K562 (cell line): ENCODE data around the gene PRSS1. TPM values are rescaled to one million over a fixed set of nuclear protein-coding genes. Genes with fewer than 3 reads are reported as not detected.

ENCODE experiments used
- ATAC-seq: fragments of 200-7000 bp; cut with Tn5 transposase; 3 replicates; pipeline ENCODE4 v1.9.1; 2020; ENCODE audit warnings: moderate library complexity
- BruUV-seq: library from RNA; stranded (reverse); fragments of 400-500 nt; replicated peaks from 2 replicates; lab custom pipeline; 2021; lab: Mats Ljungman, UMichigan
- CTCF ChIA-PET: fragments of 300-600 bp; formaldehyde crosslinking; extraction: SDS; loops from one replicate; lab custom pipeline; 2021; ENCODE audit warnings: low intra/inter-chr PET ratio; lab: Yijun Ruan, JAX
- POLR2A ChIA-PET: fragments of 300-600, 350-650 bp; sonication (Branson Sonifier 250); formaldehyde crosslinking; extraction: SDS; loops from one replicate; lab custom pipeline; 2021; ENCODE audit warnings: antibody characterized with exemption, inconsistent platforms; lab: Yijun Ruan, JAX
- DNase-seq, 4 experiments: peaks; one replicate each; pipeline versions ENCODE4 v3.0.0 to v3.0.0-alpha.2; 2011 to 2018; ENCODE audit warnings: low spot score in 3 of 4, mixed read lengths in 3 of 4; ENCODE audit errors: extremely low read depth in 1 of 4
- FAIRE-seq: peaks from 2 replicates; lab custom pipeline; 2011; peaks lifted over from hg19 to GRCh38; lab: Jason Lieb, UNC
- H2AFZ ChIP-seq: 2 replicates; pipeline ENCODE4 v1.6.0; 2011; ENCODE audit warnings: low read depth, low read length, control low read depth, inconsistent platforms
- H3K27ac ChIP-seq: fragments of 200-600 bp; 3 replicates; pipeline ENCODE4 v1.8.0; 2011; ENCODE audit warnings: low read depth, mild to moderate bottlenecking, control low read depth, inconsistent platforms, low read length, moderate library complexity, mixed read lengths; ENCODE audit errors: extremely low read depth
- H3K27me3 ChIP-seq, 2 experiments: fragments of 300-600 bp in 1 of 2; 2 replicates in 1 of 2; 3 replicates in 1 of 2; pipeline versions ENCODE4 v1.6.0 to v1.8.0; 2011; ENCODE audit warnings: inconsistent platforms in 2 of 2, low read length in 2 of 2, mild to moderate bottlenecking in 1 of 2, mixed read lengths in 1 of 2, moderate library complexity in 1 of 2; ENCODE audit not compliant: control insufficient read depth in 2 of 2, insufficient read depth in 2 of 2
- H3K36me3 ChIP-seq: fragments of 300-600 bp; 3 replicates; pipeline ENCODE4 v1.8.0; 2011; ENCODE audit warnings: mild to moderate bottlenecking, low read length, inconsistent platforms; ENCODE audit not compliant: control insufficient read depth, insufficient read depth
- H3K4me1 ChIP-seq, 2 experiments: fragments of 200-600 bp in 1 of 2; replicated peaks in 1 of 2; 2 replicates in 1 of 2; 3 replicates in 1 of 2; pipeline versions ENCODE4 v1.5.1 to v1.8.0; 2011; ENCODE audit warnings: inconsistent platforms in 2 of 2, low read length in 2 of 2, mild to moderate bottlenecking in 1 of 2, mixed read lengths in 1 of 2, moderate library complexity in 1 of 2; ENCODE audit not compliant: control insufficient read depth in 2 of 2, insufficient read depth in 2 of 2
- H3K4me2 ChIP-seq: 2 replicates; pipeline ENCODE4 v1.6.1; 2011; ENCODE audit warnings: low read length, control low read depth, inconsistent platforms, mixed read lengths; ENCODE audit not compliant: insufficient read depth
- H3K4me3 ChIP-seq: fragments of 200-600 bp; sonication (generic), shearing (Covaris generic); 2 replicates; pipeline ENCODE4 v1.5.1; 2016; ENCODE audit warnings: control low read depth, inconsistent platforms
- H3K79me2 ChIP-seq: fragments of 200-600 bp; 3 replicates; pipeline ENCODE4 v1.8.0; 2011; ENCODE audit warnings: low read length, inconsistent platforms; ENCODE audit not compliant: control insufficient read depth, insufficient read depth
- H3K9ac ChIP-seq, 2 experiments: 2 replicates each; pipeline versions ENCODE4 v1.6.0 to v1.6.1; 2011; ENCODE audit warnings: low read depth in 2 of 2, low read length in 2 of 2, control low read depth in 1 of 2, inconsistent platforms in 1 of 2, mild to moderate bottlenecking in 1 of 2, mixed read lengths in 1 of 2; ENCODE audit not compliant: insufficient read depth in 1 of 2
- H3K9me1 ChIP-seq: one replicate; pipeline ENCODE4 v1.6.0; 2011; ENCODE audit warnings: inconsistent platforms, mild to moderate bottlenecking, low read length, moderate library complexity; ENCODE audit not compliant: control insufficient read depth, insufficient read depth
- H3K9me3 ChIP-seq: replicated peaks from 2 replicates; pipeline ENCODE4 v1.5.1; 2011; ENCODE audit warnings: low read depth, low read length, inconsistent platforms; ENCODE audit not compliant: control insufficient read depth, insufficient read depth
- H4K20me1 ChIP-seq: replicated peaks from 2 replicates; pipeline ENCODE4 v1.6.1; 2011; ENCODE audit warnings: low read length, inconsistent platforms, mixed read lengths; ENCODE audit not compliant: control insufficient read depth, insufficient read depth
- ARID2 ChIP-seq: fragments of 450-650 bp; IDR thresholded peaks from 2 replicates; pipeline ENCODE4 v1.6.1; 2017; ENCODE audit warnings: antibody characterized with exemption, mild to moderate bottlenecking
- DMBX1 ChIP-seq: fragments of 250-450 bp; sonication (Bioruptor Pico); IDR thresholded peaks from 2 replicates; pipeline ENCODE4 v1.8.0; 2022; ENCODE audit warnings: inconsistent platforms, mild to moderate bottlenecking, moderate library complexity, borderline replicate concordance
- FOSL1 ChIP-seq: fragments of 200-800 bp; sonication (Bioruptor generic); conservative IDR thresholded peaks from 2 replicates; pipeline ENCODE4 v1.6.1; 2016; ENCODE audit warnings: missing genetic modification characterization, missing compliant biosample characterization
- FOXM1 ChIP-seq, 2 experiments: fragments of 450-650 bp in 1 of 2; sonication (generic) in 1 of 2; formaldehyde crosslinking in 1 of 2; IDR thresholded peaks; 2 replicates each; pipeline versions ENCODE4 v1.6.1 to v1.9.0; 2017 to 2022; ENCODE audit warnings: low read depth in 2 of 2, mild to moderate bottlenecking in 2 of 2, missing genetic modification reagents in 1 of 2, moderate library complexity in 1 of 2
- GATAD2B ChIP-seq: fragments of 450-650 bp; IDR thresholded peaks from 2 replicates; pipeline ENCODE4 v1.6.1; 2017; ENCODE audit warnings: mild to moderate bottlenecking, borderline replicate concordance
- HNRNPK ChIP-seq: fragments of 200-400 bp; formaldehyde crosslinking; IDR thresholded peaks from one replicate; pipeline ENCODE4 v1.6.1; 2018; ENCODE audit warnings: mild to moderate bottlenecking, low read depth, low read length; ENCODE audit not compliant: poor library complexity, severe bottlenecking
- ILK ChIP-seq: fragments of 450-650 bp; IDR thresholded peaks from 2 replicates; pipeline ENCODE4 v1.6.1; 2016; ENCODE audit warnings: missing genetic modification characterization, low read depth, mild to moderate bottlenecking, missing compliant biosample characterization, moderate library complexity, borderline replicate concordance
- KLF10 ChIP-seq: fragments of 250-450 bp; sonication (Bioruptor Pico); IDR thresholded peaks from 2 replicates; pipeline ENCODE4 v1.6.1; 2021; ENCODE audit warnings: matching md5 sums
- PCBP1 ChIP-seq: fragments of 200-400 bp; formaldehyde crosslinking; IDR thresholded peaks from 2 replicates; pipeline ENCODE4 v1.6.1; 2018; ENCODE audit warnings: mild to moderate bottlenecking, low read depth, low read length; ENCODE audit not compliant: poor library complexity, severe bottlenecking
- SMARCA4 ChIP-seq: fragments of 450-650 bp; IDR thresholded peaks from 2 replicates; pipeline ENCODE4 v1.6.1; 2016
- ZC3H4 ChIP-seq: sonication (generic); formaldehyde crosslinking; IDR thresholded peaks from 2 replicates; pipeline ENCODE4 v1.9.0; 2021; ENCODE audit warnings: missing genetic modification reagents, borderline replicate concordance
- WGBS: fragments of 100-300 bp; shearing (Covaris generic); methylation state at CpG from one replicate; pipeline ENCODE4 v1.1.6; 2016; ENCODE audit warnings: low coverage, mixed read lengths; ENCODE audit not compliant: insufficient coverage; ENCODE audit errors: missing lambda C conversion rate; 5-methylcytosine and 5-hydroxymethylcytosine counted together
- in situ Hi-C: fragments of 300-500 bp; cut with MboI; formaldehyde crosslinking; loops from 4 replicates; pipeline ENCODE4 v1.15.0; 2018; ENCODE audit warnings: inconsistent platforms, mixed read lengths
- intact Hi-C: fragments of 100-400 bp; cut with micrococcal nuclease; formaldehyde crosslinking; loops from 2 replicates; pipeline ENCODE4 v1.14.2; 2022
- polyA plus RNA-seq, 8 experiments: library from polyadenylated mRNA; depleted of rRNA in 4 of 8; stranded (reverse) in 5 of 8; unstranded in 3 of 8; fragments of >200 nt; fragmentation: Nextera tagmentation in 2 of 8; fragmentation: Illumina TruSeq in 1 of 8; extraction: Ambion mirVana in 2 of 8; extraction: Trizol in 1 of 8; gene quantifications; 2 replicates each; pipeline versions ENCODE4 v1.2.1 to v1.2.3, GENCODE V29; 2011 to 2014; ENCODE audit warnings: inconsistent platforms in 1 of 8, missing spikeins in 1 of 8
- total RNA-seq, 7 experiments: library from RNA; depleted of rRNA in 6 of 7; stranded (reverse); fragments of >200 nt in 6 of 7; fragmentation: Illumina TruSeq in 2 of 7; extraction: Trizol in 2 of 7; gene quantifications; 2 replicates each; pipeline versions ENCODE4 v1.2.1 to v1.2.3, GENCODE V29; 2011 to 2021; ENCODE audit warnings: low replicate concordance in 1 of 7
- TF ChIP-seq, protein P1 (sequence below), 2 experiments: fragments of 450-650 bp in 1 of 2; sonication (generic) in 1 of 2; formaldehyde crosslinking in 1 of 2; IDR thresholded peaks in 1 of 2; conservative IDR thresholded peaks in 1 of 2; 2 replicates each; pipeline versions ENCODE4 v1.6.1 to v1.8.1; 2016 to 2023; ENCODE audit warnings: mild to moderate bottlenecking in 2 of 2, moderate library complexity in 2 of 2, inconsistent platforms in 1 of 2, missing genetic modification reagents in 1 of 2
- TF ChIP-seq, protein P2 (sequence below): fragments of 250-450 bp; sonication (Bioruptor Pico); IDR thresholded peaks from 2 replicates; pipeline ENCODE4 v1.8.0; 2022; ENCODE audit warnings: inconsistent platforms
- TF ChIP-seq, protein P3 (sequence below): sonication (generic); formaldehyde crosslinking; IDR thresholded peaks from 2 replicates; pipeline ENCODE4 v1.8.0; 2022; ENCODE audit warnings: missing genetic modification reagents, mild to moderate bottlenecking, moderate library complexity, borderline replicate concordance

Gene PRSS1
- total and polyA plus RNA-seq, 9 of the 15 experiments (the other 6 are each of a cell fraction or from before 2014, with no cell fraction given): 0.07 to 6.6 (median 0.20) TPM; not detected in 6

DNA sequence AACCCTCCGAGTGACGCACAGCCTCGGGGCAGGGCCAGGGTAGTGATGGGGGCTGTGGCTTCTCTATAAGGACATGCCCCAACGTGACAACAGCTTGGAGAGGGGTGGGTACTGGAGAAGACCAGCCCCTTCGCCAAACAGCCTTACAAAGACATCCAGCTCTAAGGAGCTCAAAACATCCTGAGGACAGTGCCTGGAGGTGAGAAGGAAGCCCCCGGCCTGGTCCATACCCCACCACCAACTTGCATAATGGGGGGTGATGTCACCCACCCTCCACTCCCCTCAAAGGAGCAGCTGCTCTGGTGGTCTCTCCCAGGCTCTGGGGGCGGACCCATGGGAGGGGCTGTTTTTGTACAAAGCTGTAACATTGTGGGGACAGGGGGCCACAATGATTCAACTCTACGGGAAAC is 36.6 kb downstream of the PRSS1 start (continued):
- TF ChIP-seq PCBP1 (no peak), FOSL1 (tag) (peak; percentile 19), ZC3H4 (no peak), ARID2 (no peak), HNRNPK (no peak), ILK (tag) (no peak)

DNA sequence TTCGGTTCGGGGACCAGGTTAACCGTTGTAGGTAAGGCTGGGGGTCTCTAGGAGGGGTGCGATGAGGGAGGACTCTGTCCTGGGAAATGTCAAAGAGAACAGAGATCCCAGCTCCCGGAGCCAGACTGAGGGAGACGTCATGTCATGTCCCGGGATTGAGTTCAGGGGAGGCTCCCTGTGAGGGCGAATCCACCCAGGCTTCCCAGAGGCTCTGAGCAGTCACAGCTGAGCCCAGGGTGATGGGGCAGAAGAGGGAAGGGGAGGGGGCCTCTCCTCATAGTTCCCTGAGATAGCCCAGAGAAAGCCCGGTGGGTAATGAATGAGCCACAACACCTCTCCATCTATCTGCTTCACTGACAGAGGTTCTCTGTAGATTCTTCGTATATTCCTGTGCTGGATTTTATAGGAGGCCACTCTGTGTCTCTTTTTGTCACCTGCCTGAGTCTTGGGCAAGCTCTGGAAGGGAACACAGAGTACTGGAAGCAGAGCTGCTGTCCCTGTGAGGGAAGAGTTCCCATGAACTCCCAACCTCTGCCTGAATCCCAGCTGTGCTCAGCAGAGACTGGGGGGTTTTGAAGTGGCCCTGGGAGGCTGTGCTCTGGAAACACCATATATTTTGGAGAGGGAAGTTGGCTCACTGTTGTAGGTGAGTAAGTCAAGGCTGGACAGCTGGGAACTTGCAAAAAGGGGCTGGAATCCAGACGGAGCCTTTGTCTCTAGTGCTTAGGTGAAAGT is 37.9 kb downstream of the PRSS1 start:
- Histone ChIP-seq H3K79me2 (no peaks in the 10 kb centered on the region), H4K20me1 (no peaks in the 10 kb centered on the region), H3K9me1 (no peaks in the 10 kb centered on the region), H3K27ac (no peak overlapping the region; the same call in 2 of the 3 replicates), H3K4me2 (peak overlapping the region; percentile 51), H3K36me3 (no peaks in the 10 kb centered on the region), H3K4me1 (peaks cover 2 to 17% of the 10 kb centered on the region in 2 experiments; a peak in 4 of 5 replicates), H2AFZ (peak overlapping the region; percentile 9; the same call in 1 of the 2 replicates), H3K9me3 (no peaks in the 10 kb centered on the region), H3K4me3 (no peak overlapping the region), H3K27me3 (peaks cover under 1 to 22% of the 10 kb centered on the region in 2 experiments; a peak in 4 of 5 replicates), H3K9ac (peak overlapping the region in 1 of 2 experiments; percentile 10; a peak in 1 of 4 replicates)
- intact Hi-C loops (no loop called here), in situ Hi-C loops (loop anchor here (25.0 kb wide), 1 partner anchor 150 kb away; no protein-coding TSS in a partner anchor)
- no peak for FAIRE-seq
- BruUV-seq: no TSS peak
- DNase-seq: no peak
- TF ChIP-seq, protein P1, sequence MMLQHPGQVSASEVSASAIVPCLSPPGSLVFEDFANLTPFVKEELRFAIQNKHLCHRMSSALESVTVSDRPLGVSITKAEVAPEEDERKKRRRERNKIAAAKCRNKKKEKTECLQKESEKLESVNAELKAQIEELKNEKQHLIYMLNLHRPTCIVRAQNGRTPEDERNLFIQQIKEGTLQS (IDR thresholded peaks at IDR 0.05): no peak
- TF ChIP-seq, protein P1 (CRISPR knock-in tag; conservative IDR thresholded peaks at IDR 0.05): no peak
- TF ChIP-seq, protein P2, sequence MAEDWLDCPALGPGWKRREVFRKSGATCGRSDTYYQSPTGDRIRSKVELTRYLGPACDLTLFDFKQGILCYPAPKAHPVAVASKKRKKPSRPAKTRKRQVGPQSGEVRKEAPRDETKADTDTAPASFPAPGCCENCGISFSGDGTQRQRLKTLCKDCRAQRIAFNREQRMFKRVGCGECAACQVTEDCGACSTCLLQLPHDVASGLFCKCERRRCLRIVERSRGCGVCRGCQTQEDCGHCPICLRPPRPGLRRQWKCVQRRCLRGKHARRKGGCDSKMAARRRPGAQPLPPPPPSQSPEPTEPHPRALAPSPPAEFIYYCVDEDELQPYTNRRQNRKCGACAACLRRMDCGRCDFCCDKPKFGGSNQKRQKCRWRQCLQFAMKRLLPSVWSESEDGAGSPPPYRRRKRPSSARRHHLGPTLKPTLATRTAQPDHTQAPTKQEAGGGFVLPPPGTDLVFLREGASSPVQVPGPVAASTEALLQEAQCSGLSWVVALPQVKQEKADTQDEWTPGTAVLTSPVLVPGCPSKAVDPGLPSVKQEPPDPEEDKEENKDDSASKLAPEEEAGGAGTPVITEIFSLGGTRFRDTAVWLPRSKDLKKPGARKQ (CRISPR knock-in tag): no peak
- no peak for TF ChIP-seq KLF10 (CRISPR knock-in tag)
- TF ChIP-seq FOXM1 (IDR thresholded peaks at IDR 0.05; ENCODE audit: low read depth): no peak
- 0 out of 2 replicates have a peak, but pooled peaks have one; percentile 38 for TF ChIP-seq FOXM1 (CRISPR knock-in tag; IDR thresholded peaks at IDR 0.05; ENCODE audit: low read depth)
- no peak for TF ChIP-seq SMARCA4
- no peak for TF ChIP-seq DMBX1
- no peak for TF ChIP-seq GATAD2B
- TF ChIP-seq, protein P3, sequence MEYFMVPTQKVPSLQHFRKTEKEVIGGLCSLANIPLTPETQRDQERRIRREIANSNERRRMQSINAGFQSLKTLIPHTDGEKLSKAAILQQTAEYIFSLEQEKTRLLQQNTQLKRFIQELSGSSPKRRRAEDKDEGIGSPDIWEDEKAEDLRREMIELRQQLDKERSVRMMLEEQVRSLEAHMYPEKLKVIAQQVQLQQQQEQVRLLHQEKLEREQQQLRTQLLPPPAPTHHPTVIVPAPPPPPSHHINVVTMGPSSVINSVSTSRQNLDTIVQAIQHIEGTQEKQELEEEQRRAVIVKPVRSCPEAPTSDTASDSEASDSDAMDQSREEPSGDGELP (CRISPR knock-in tag): peak; percentile 3; the same call in 1 of the 2 replicates
- ATAC-seq: no peak
- POLR2A ChIA-PET: interaction anchor here (0.7 to 0.9 kb wide), 2 partner anchors 12 to 172 kb away, joined by 3 read pairs; no protein-coding TSS in a partner anchor
- CTCF ChIA-PET: no interaction called here
- 10% methylated on average over 11 of the region's 11 CpGs for WGBS
